Smooth muscle cell (in vitro differentiated cells): Measurements from ENCODE around the gene TNRC6A. TPM values are rescaled to one million over a fixed set of nuclear protein-coding genes. Genes with fewer than 3 reads are reported as not detected.
A peak's percentile ranks its signal among the peaks of the same experiment; 100 is the strongest.

Experiments
- DNase-seq: peaks from one replicate; lab custom pipeline; 2025; ENCODE audit not compliant: unreplicated experiment; lab: John Stamatoyannopoulos, UW
- H2AFZ ChIP-seq: fragments of 200-600 bp; sonication (generic); 2 replicates; pipeline ENCODE4 v1.6.0; 2016; ENCODE audit warnings: antibody characterized with exemption, low read depth, mild to moderate bottlenecking
- H3F3A ChIP-seq: fragments of 200-600 bp; sonication (generic); 2 replicates; pipeline ENCODE4 v1.6.0; 2017; ENCODE audit warnings: antibody characterized with exemption, low read depth
- H3K27ac ChIP-seq: fragments of 200-600 bp; sonication (generic); 2 replicates; pipeline ENCODE4 v1.5.1; 2016; ENCODE audit warnings: low read depth, mild to moderate bottlenecking
- H3K27me3 ChIP-seq: fragments of 200-600 bp; sonication (generic); 2 replicates; pipeline ENCODE4 v1.6.1; 2016; ENCODE audit warnings: low read depth, mild to moderate bottlenecking
- H3K36me3 ChIP-seq: fragments of 200-600 bp; sonication (generic); 2 replicates; pipeline ENCODE4 v1.5.1; 2016; ENCODE audit warnings: low read depth
- H3K4me1 ChIP-seq: fragments of 200-600 bp; sonication (generic); 2 replicates; pipeline ENCODE4 v1.5.1; 2016; ENCODE audit warnings: low read depth
- H3K4me2 ChIP-seq: fragments of 200-600 bp; sonication (generic); 2 replicates; pipeline ENCODE4 v1.6.0; 2016; ENCODE audit warnings: mild to moderate bottlenecking
- H3K4me3 ChIP-seq: fragments of 200-600 bp; sonication (generic); 2 replicates; pipeline ENCODE4 v1.5.1; 2016; ENCODE audit warnings: mild to moderate bottlenecking
- H3K79me2 ChIP-seq: fragments of 200-600 bp; sonication (generic); 2 replicates; pipeline ENCODE4 v1.6.0; 2016; ENCODE audit warnings: low read depth, mild to moderate bottlenecking
- H3K9ac ChIP-seq: fragments of 200-600 bp; sonication (generic); 2 replicates; pipeline ENCODE4 v1.6.0; 2016; ENCODE audit warnings: low read depth
- H3K9me3 ChIP-seq: fragments of 200-600 bp; sonication (generic); replicated peaks from 2 replicates; pipeline ENCODE4 v1.5.1; 2016; ENCODE audit warnings: low read depth
- H4K20me1 ChIP-seq: fragments of 200-600 bp; sonication (generic); 2 replicates; pipeline ENCODE4 v1.6.0; 2016; ENCODE audit warnings: low read depth
- CTCF ChIP-seq: fragments of 200-600 bp; sonication (generic); IDR thresholded peaks from 2 replicates; pipeline ENCODE4 v1.5.1; 2017; ENCODE audit warnings: borderline replicate concordance, mild to moderate bottlenecking, antibody characterized with exemption; ENCODE audit not compliant: insufficient read depth, poor library complexity, severe bottlenecking
- WGBS: methylation state at CpG from one replicate; pipeline ENCODE4 v1.1.7; 2016; ENCODE audit warnings: low lambda C conversion rate; 5-methylcytosine and 5-hydroxymethylcytosine counted together
- polyA plus RNA-seq: library from polyadenylated mRNA; unstranded; fragments of >200 nt; fragmentation: Nextera tagmentation; extraction: Ambion mirVana; gene quantifications from 2 replicates; pipeline ENCODE4 v1.2.1, GENCODE V29; 2016
- total RNA-seq: library from RNA; depleted of rRNA; stranded (reverse); fragments of >200 nt; gene quantifications from 2 replicates; pipeline ENCODE4 v1.2.3, GENCODE V29; 2014

The TNRC6A gene
- total and polyA plus RNA-seq, 2 experiments from 2014 or later, result 14.6 to 30.3 TPM

GRCh38 chr16:24829153-24829552 is 99.7 kb downstream of the TNRC6A start:
- H3K27ac ChIP-seq, result no peak overlapping the region
- H3K9me3 ChIP-seq, result no peaks in the 10 kb centered on the region
- no peak overlapping the region for H3K4me3 ChIP-seq
- peaks cover 17% of the 10 kb centered on the region for H4K20me1 ChIP-seq
- H3F3A ChIP-seq, result peaks cover 4% of the 10 kb centered on the region
- DNase-seq, result no peak
- 60% methylated on average over 5 of the region's 5 CpGs for WGBS
- H3K9ac ChIP-seq, result no peak overlapping the region
- H2AFZ ChIP-seq, result no peak overlapping the region
- H3K4me1 ChIP-seq, result no peaks in the 10 kb centered on the region
- TF ChIP-seq CTCF, result no peak
- no peaks in the 10 kb centered on the region for H3K27me3 ChIP-seq
- H3K36me3 ChIP-seq, result no peaks in the 10 kb centered on the region
- H3K79me2 ChIP-seq, result no peaks in the 10 kb centered on the region
- no peak overlapping the region for H3K4me2 ChIP-seq

GRCh38 chr16:24833352-24833751 is 103.9 kb downstream of the TNRC6A start:
- no peaks in the 10 kb centered on the region for H4K20me1 ChIP-seq
- DNase-seq, result no peak

GRCh38 chr16:24834459-24835335 is 105.2 kb downstream of the TNRC6A start:
- Histone ChIP-seq H3K4me3 (no peak overlapping the region), H3K4me1 (no peaks in the 10 kb centered on the region), H3K36me3 (no peaks in the 10 kb centered on the region), H3K27me3 (no peaks in the 10 kb centered on the region), H3K9me3 (no peaks in the 10 kb centered on the region), H3K79me2 (no peaks in the 10 kb centered on the region), H3K9ac (no peak overlapping the region), H4K20me1 (no peaks in the 10 kb centered on the region), H3K27ac (no peak overlapping the region), H2AFZ (no peak overlapping the region), H3K4me2 (no peak overlapping the region), H3F3A (no peaks in the 10 kb centered on the region)
- TF ChIP-seq CTCF, result peak; percentile 36
- 75% methylated on average over 7 of the region's 7 CpGs for WGBS
- no peak for DNase-seq

More at GRCh38 chr16:24833352-24833751, 103.9 kb downstream of the TNRC6A start:
- no peak for TF ChIP-seq CTCF
- no peaks in the 10 kb centered on the region for H3K9me3 ChIP-seq
- no peak overlapping the region for H3K27ac ChIP-seq
- WGBS, result 89% methylated on average over 6 of the region's 6 CpGs
- no peak overlapping the region for H2AFZ ChIP-seq
- H3K36me3 ChIP-seq, result no peaks in the 10 kb centered on the region
- no peaks in the 10 kb centered on the region for H3K4me1 ChIP-seq
- H3F3A ChIP-seq, result no peaks in the 10 kb centered on the region
- no peak overlapping the region for H3K4me3 ChIP-seq
- no peaks in the 10 kb centered on the region for H3K27me3 ChIP-seq
- H3K79me2 ChIP-seq, result no peaks in the 10 kb centered on the region
- no peak overlapping the region for H3K4me2 ChIP-seq
- no peak overlapping the region for H3K9ac ChIP-seq

GRCh38 chr16:24836836-24837235 is 107.4 kb downstream of the TNRC6A start:
- no peak for DNase-seq

More at GRCh38 chr16:24836836-24837235, 107.4 kb downstream of the TNRC6A start:
- Histone ChIP-seq H3K4me3 (no peak overlapping the region), H2AFZ (no peak overlapping the region), H3K27me3 (no peaks in the 10 kb centered on the region), H3F3A (no peaks in the 10 kb centered on the region), H3K79me2 (no peaks in the 10 kb centered on the region), H3K9me3 (no peaks in the 10 kb centered on the region), H3K9ac (no peak overlapping the region), H3K4me1 (no peaks in the 10 kb centered on the region), H3K36me3 (no peaks in the 10 kb centered on the region), H4K20me1 (no peaks in the 10 kb centered on the region), H3K27ac (no peak overlapping the region), H3K4me2 (no peak overlapping the region)
- 93% methylated on average over 6 of the region's 6 CpGs for WGBS
- TF ChIP-seq CTCF, result no peak
